HepG2 (cell line): ENCODE results near the gene P2RY2.

Experiments
- BHLHE40 ChIP-seq: IDR thresholded peaks from 2 replicates; pipeline ENCODE4 v1.6.1; 2011; ENCODE audit warnings: low read length, improper control_type of control experiment
- CTCF ChIP-seq: sonication (generic); formaldehyde crosslinking; IDR thresholded peaks from 2 replicates; pipeline ENCODE4 v1.5.0; 2020; ENCODE audit warnings: mild to moderate bottlenecking, missing genetic modification reagents, moderate library complexity
- HMG20A ChIP-seq: IDR thresholded peaks from 2 replicates; pipeline ENCODE4 v1.6.1; 2016; ENCODE audit warnings: borderline replicate concordance
- HNRNPL ChIP-seq: fragments of 200-400 bp; formaldehyde crosslinking; IDR thresholded peaks from 2 replicates; pipeline ENCODE4 v1.6.1; 2017; ENCODE audit warnings: mild to moderate bottlenecking, low read depth, low read length
- JUND ChIP-seq: sonication (generic); formaldehyde crosslinking; IDR thresholded peaks from 2 replicates; pipeline ENCODE4 v1.8.0; 2022; ENCODE audit warnings: mild to moderate bottlenecking, missing genetic modification reagents
- NR3C1 ChIP-seq: sonication (generic); formaldehyde crosslinking; IDR thresholded peaks from 2 replicates; pipeline ENCODE4 v1.4.0; 2020; ENCODE audit warnings: missing genetic modification reagents
- POLR2A ChIP-seq, 2 experiments: IDR thresholded peaks; 2 replicates each; pipeline ENCODE4 v1.6.1; 2011; ENCODE audit warnings: low read depth in 2 of 2, low read length in 2 of 2, mild to moderate bottlenecking in 1 of 2, moderate library complexity in 1 of 2; ENCODE audit not compliant: insufficient read depth in 1 of 2
- PRDM10 ChIP-seq: sonication (generic); formaldehyde crosslinking; IDR thresholded peaks from 2 replicates; pipeline ENCODE4 v1.4.0; 2020; ENCODE audit warnings: low read depth, missing genetic modification reagents
- SUZ12 ChIP-seq: fragments of 150-350 bp; IDR thresholded peaks from 2 replicates; pipeline ENCODE4 v1.6.1; 2014; ENCODE audit warnings: low read depth, low read length
- ZNF337 ChIP-seq: sonication (generic); formaldehyde crosslinking; IDR thresholded peaks from 2 replicates; pipeline ENCODE4 v1.5.1; 2020; ENCODE audit warnings: missing genetic modification reagents, low read depth, mild to moderate bottlenecking, borderline replicate concordance
- ZNF552 ChIP-seq: sonication (generic); formaldehyde crosslinking; IDR thresholded peaks from 2 replicates; pipeline ENCODE4 v1.9.0; 2022; ENCODE audit warnings: missing genetic modification reagents, mild to moderate bottlenecking, borderline replicate concordance
- ZSCAN12 ChIP-seq: sonication (generic); formaldehyde crosslinking; IDR thresholded peaks from 2 replicates; pipeline ENCODE4 v1.9.0; 2021; ENCODE audit warnings: mild to moderate bottlenecking, missing genetic modification reagents
- ZSCAN21 ChIP-seq: sonication (generic); formaldehyde crosslinking; IDR thresholded peaks from 2 replicates; pipeline ENCODE4 v1.8.0; 2022; ENCODE audit warnings: mild to moderate bottlenecking, missing genetic modification reagents, moderate library complexity, borderline replicate concordance
- TF ChIP-seq, protein P1 (sequence below): sonication (generic); formaldehyde crosslinking; IDR thresholded peaks from 2 replicates; pipeline ENCODE4 v1.4.0; 2020; ENCODE audit warnings: missing genetic modification reagents

DNA sequence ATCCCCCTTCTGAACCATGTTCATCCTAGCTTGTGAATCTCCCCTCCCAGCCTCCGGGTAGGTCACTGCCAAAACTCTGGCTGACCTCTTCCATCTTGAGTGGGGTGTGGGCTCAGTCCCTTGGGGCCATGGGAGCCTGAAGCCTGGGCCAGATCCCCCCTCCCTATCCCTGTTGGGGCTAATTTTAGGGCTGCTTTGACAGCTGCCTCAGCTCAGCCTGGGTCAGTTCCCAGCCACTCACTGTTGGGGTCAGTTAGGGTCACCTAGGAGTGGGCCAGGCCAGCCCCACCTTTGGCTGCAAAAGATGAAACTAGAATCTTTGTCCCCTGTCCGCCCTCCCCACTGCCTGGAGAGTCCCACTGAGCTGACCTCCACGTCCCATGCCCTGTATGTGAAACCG lies 29.8 kb upstream of the P2RY2 start:
- TF ChIP-seq CTCF (CRISPR knock-in tag) = no peak
- TF ChIP-seq PRDM10 (CRISPR knock-in tag) = no peak
- no peak for TF ChIP-seq JUND (CRISPR knock-in tag)
- TF ChIP-seq SUZ12 = no peak
- TF ChIP-seq POLR2A (IDR thresholded peaks at IDR 0.05; ENCODE audit: insufficient read depth in 1 of 2, low read depth in 2 of 2, low read length in 2 of 2) = no peak
- no peak for TF ChIP-seq ZNF552
- no peak for TF ChIP-seq HNRNPL
- no peak for TF ChIP-seq BHLHE40
- no peak for TF ChIP-seq NR3C1 (CRISPR knock-in tag)
- TF ChIP-seq HMG20A = no peak
- no peak for TF ChIP-seq ZNF337 (CRISPR knock-in tag)
- TF ChIP-seq, protein P1, sequence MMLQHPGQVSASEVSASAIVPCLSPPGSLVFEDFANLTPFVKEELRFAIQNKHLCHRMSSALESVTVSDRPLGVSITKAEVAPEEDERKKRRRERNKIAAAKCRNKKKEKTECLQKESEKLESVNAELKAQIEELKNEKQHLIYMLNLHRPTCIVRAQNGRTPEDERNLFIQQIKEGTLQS (CRISPR knock-in tag) = no peak
- no peak for TF ChIP-seq ZSCAN21 (CRISPR knock-in tag)
- no peak for TF ChIP-seq ZSCAN12 (CRISPR knock-in tag)
